NCI-H1048 (cell line): ENCODE data around the gene TGFBR3.
"Not testable (repeated sequence)": the region's sequence is repeated elsewhere in the genome, so short reads cannot be mapped to it uniquely, and the experiment has no call there.

Experiments
- DNase-seq: peaks from one replicate; lab custom pipeline; 2025; lab: John Stamatoyannopoulos, UW

Gene TGFBR3

DNA sequence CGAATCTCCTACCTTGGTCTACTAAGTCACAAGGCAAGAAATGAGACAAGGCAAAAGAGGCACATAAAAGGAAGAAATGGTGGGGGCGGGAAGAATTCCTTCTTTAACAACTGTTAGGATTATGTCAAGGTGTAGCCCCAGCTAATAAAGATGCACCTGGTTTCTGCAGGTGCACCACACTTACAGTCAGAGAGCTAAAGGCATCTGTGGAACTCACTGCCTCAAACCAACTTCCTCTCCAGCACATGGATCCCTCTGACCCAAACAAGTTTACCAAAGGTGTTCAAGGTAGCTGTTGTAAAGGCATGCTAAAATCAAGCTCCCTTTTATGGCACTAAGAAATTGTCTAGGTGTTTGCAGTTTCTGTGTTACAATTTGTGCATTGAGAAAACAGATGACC is 38.1 kb downstream of the TGFBR3 start:
- no peak for DNase-seq

DNA sequence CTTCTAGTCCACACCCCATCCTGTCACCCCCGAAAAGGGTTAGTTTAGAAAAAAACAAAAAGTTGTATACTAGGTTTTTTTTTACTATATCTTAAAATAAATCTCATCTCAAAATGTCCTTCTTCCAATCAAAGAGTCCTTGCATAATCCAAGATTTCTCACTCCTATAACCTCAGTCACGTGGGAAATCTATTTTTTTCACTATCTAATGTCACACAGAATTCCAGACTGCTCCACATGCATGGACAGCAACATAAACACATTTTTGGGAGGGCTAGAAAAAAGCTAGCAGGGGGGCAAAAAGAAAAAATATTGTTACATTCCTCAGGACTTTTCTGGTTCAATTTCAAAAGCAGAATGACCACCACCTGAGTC is 39.3 kb downstream of the TGFBR3 start:
- DNase-seq, result no peak

DNA sequence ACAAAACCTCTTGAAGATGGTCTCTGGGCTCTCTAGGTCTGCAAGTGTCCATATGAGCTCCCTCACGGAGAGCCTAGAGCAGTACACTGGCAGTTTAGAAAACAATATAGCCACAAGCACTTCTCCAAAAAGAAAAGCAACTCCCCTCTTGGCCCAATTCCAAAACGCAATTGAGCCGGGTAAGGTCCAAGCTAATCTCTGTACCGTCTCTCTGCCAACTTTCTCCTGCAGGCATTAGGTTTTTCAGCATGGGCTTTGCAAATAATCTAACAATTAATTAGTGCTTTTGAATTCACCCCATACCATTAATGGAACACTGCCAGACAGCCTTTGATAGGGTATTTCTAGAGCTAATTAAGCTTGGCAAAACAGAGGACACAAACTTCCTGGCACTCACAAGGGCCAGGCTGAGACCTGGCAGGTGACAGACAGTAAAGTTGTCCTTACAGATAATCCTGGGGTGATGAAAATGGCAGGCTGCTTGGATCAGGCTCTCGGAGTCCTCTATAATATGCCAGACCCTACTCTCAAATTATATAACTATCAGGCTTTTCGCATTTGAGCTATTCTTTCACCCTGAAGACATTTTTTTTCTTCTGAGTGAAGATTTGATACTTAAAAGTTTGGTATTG is 39.8 kb downstream of the TGFBR3 start:
- peak; percentile 35 for DNase-seq

DNA sequence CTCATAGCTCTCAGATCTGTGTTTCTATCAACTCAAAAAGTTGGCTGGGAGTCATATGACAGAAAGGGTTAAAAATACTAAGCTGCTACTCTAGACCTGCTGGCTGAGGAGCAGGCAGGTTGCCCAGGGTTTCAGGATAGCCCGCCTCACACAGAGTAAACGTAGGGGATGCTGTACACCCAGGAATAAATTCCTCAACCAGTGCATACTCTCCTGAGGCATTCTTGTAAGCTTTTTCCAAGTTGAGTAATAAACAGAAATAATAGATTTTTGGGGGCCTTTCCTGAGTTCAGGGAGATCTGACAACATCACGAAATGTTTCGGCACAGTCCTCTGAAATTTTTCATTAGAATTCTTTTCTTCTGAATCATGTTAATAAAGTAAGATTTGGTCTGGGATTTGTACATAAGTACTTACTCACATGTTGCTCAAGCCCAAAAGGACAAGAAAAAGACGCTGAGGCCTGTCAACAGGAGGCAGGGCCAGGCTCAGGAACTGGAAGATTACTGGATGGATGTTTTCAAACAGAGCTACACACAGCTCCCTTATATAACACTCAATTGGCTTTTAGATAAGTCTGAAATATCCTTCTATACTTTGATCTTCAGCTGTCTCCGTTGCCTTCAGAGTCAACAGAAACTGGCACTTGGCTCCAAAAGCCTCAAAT is 41.0 kb downstream of the TGFBR3 start:
- no peak for DNase-seq

DNA sequence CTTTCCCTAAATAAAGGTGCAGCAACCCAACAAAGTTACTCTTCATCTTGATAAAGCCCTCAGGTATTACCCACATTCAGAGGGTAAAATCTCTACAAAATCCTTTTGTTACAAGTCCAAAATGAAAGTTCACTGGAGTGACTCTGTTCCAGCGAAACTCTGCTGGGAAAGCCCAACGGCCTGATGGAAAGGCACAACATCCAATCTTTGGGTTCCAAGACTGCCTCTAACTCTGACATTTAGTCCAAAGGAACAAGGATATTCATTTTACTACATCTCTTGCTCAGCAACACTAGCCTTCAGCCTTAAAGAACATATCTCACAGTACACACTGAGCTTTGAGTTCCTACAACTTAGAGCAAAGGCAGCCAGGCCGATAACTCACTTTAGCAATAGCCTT is 42.1 kb downstream of the TGFBR3 start:
- no peak for DNase-seq

DNA sequence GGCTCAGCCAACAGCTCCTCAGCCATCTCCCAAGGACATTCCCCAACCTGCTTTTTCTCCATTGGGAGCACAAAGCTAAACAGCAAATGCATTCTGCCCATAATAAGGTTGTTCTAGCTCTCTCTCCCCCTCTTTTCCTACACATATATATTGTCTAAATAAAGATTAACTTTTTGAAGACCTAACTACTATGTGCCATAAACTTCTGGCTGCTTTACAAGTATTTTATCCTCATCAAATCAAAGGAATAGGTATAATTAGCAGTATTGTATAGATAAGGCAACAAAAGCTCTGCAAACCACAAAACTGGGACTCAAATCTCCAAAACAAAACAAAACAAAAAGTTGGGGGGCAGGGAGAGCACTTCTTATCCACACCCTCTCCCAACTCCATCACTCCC is 43.4 kb downstream of the TGFBR3 start:
- DNase-seq, result no peak

DNA sequence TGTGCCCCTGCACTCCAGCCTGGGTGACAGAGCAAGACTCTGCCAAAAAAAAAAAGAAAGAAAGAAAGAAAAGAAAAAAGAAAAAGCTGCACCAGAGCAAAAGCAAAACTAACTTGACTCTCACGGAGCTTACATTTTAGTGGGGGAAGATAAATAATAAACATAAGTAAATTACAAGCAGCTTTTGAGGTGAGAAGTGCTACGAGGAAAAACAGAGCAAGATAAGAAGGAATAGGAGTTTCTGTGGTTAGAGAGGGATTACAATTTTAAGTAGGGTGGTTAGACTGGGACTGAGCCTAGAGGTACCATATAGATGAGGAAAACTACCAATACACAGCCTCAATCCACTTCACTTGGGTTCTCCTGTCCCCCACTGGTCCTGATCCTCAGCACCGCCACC is 43.9 kb downstream of the TGFBR3 start:
- DNase-seq, result no peak

DNA sequence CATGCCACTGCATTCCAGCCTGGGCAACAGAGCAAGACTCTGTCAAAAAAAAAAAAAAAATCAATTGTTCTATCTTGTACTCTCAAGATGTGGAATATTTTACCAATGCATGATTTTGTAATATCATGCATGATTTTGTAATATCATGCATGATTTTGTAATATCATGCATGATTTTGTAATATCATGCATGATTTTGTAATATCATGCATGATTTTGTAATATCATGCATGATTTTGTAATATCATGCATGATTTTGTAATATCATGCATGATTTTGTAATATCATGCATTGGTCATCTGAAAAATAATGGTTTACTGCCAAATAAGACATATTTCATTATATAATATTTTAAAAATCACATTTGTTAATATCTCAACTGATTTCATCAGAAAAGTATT is 45.7 kb downstream of the TGFBR3 start:
- DNase-seq, result not testable (repeated sequence)

DNA sequence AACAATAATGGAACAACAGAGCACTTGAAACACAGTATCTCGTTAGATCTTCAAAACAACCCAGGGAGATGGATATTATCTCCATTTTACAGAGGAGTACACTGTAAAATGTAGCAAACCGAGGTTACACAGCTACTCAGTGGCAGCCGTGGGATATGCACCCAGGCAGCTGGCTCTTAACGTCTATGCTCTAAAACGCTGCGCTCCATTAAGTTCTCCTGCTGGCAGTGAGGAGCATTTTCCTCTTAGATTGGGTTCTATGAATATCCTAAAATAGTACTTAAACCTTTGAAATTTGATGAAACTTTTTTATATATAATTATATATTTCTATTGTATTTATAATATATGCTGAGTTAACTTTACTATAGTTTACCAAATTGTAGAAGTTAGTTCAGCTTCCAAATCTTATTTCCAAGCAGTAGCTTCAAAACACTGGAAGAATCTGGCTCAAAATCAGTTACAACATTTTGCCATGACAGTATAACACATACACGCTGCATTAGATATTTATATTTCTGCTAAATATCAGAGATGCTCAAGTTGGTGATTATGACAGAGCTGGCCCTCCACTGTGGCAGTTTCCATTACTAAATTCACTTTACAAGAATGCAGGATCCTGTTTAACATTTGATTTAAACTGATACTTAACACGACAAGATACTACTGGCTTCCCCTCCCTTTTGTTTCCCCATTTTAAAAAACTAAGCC is 49.5 kb downstream of the TGFBR3 start:
- no peak for DNase-seq

DNA sequence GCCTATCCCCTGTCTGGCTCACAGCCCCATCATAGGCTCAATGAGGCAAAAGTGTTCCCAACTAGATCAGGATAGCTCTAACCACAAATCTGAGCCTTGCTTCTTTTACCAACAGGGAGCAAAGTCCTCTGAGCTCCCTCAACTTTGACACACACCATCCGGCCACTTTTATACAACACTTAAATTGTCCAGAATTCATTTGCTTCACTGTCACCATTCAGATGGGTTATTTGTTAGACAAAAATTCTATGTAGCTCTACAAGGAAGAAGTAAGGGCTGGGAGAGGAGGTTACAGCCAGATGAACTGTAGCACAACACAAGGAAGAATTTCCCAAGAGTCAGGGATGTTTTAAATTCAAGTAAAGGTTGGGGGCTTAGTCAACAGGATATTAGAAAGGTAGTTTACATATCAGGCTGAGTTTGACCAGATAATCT is 50.8 kb downstream of the TGFBR3 start:
- DNase-seq, result no peak

DNA sequence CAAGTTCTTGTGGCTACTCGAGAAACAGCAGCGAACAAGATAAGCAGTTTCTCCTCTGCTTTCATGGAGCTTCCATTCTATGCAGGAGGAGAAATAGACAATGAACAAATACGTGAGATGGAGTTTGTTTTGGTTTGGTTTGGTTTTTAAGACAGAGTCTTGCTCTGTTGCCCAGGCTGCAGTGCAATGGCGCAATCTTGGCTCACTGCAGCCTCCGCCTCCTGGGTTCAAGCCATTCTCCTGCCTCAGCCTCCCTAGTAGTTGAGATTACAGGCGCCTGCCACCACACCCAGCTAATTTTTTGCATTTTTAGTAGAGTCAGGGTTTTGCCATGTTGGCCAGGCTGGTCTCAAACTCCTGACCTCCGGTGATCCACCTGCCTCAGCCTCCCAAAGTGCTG is 51.4 kb downstream of the TGFBR3 start:
- DNase-seq, result not testable (repeated sequence)

DNA sequence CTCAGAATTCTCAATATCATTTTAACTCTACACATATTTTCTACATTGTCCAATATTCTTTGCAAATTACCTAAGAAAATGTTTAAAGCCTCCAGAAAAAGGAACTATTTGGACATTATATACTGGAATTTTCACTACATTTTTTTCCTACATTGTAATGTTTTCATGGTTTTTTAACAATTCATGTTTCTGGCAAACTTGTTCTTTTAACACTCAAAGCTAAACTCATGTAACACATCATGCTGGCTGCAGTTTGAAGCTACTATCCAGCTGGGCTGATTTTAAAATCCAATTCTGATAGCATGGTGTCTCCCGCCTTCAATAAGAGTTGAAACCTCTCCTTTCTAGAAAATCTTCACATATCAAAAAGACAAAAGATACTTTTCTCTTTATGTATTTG is 52.0 kb downstream of the TGFBR3 start:
- no peak for DNase-seq

DNA sequence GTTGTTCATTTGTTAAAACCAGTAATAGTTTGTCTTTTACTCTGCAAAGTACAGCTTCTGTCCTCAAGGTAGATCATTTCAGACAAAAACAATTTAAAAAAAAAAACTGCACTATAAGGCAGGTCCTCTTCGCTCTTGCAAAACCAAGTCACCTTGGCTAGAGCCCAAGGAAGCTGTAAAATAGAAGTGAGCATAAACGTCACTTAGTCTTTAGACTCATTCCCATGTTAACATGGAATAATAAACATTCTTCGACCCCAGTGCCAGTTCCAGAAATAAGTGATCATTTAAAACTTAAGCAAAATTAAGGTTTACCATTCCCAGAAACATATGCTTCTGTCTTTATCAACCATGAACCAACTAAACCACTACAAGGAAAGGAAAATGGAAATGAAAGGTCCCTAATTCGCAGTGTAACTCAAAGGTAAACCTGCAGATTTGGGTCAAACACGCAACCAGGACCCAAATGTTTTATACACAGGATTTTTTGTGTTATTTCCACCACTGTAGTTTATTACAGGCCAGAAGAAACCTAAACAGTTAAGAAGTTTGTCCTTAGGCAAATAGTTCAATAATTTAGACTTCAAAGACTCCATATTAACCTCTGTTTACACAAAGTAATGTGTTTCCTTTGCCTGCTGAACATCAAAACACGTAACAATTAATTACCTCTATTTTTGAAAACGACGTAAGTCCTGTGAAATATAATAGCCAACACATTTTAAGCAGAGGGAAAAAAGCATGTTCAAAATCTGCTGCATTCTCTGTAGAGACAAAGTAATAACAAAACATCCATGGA is 54.6 kb downstream of the TGFBR3 start:
- DNase-seq, result no peak

DNA sequence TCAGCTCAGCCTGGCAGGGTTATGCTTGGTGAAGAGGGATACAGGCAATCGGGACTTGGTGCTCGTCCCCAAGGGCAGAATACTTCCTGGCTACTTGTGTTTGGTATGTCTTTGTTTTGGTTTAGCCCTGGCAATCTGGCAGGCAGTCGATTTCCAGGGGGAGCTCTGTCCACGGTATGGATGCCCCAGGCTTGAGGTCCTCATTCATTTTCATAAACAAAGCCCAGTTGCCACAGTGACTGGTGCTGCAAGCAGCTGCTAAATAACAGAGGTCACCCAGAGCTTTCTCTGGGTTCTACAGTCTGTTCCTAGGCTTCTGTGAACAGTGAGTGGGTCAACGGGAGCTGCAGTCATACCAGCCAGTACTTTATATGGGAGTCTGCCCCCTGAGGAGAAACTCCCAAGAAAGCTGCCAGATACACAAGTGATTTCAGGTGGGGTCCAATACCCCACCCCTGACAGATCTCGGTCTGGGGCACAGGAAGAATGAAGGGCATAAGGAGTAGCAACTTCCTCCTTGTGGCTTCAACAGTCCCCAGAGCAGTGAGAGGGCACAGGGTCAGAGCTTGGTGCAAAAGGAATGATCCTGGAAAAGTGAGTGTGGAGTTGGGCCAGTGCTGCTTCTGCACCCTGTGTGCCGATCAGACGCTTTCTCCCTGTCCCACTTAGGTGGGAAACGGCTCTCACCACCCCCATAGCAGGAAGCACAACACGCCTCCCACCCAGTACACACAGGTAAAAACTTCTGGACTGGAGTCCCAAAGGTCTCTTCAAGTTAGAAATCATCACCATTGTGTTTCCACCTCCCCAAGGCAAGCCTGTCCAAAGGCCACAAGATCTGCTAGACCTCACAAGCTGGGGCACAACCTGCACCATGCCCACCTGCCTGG is 55.5 kb downstream of the TGFBR3 start:
- DNase-seq, result no peak

DNA sequence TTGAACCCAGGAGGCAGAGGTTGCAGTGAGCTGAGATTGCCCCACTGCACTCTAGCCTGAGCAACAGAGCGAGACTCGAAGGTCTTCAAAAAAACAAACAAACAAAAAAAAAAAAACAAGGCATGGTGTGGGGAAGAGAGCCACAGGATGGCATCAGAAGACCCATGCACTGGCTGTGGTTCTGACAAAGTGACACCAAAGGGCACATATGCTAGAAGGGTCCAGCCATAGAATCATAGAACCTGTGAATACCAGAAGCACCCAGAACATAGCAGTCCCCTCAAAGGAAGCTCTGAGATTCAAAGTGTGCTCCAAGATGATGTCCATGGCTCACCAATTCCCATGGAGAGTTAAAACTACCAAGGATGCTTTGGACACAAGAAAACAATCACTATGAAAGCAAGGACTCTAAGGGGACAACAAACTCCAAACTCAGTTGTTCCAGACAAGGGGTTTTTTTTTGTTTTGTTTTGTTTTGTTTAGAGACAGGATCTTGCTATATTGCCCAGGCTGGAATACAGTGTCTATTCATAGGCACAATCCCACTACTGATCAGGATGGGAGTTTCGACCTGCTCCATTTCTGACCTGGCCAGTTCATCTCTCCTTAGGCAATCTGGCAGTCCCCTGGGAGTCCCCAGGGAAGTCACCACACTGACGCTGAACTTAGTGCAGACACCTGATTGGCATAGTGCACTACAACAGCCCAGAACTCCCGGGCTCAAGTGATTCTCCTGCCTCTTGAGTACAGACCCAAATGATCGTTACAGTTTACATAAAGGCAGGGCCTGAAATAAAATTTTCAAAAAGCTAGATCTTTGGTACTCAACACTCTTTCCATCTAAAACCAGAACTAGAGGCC is 56.4 kb downstream of the TGFBR3 start:
- no peak for DNase-seq

DNA sequence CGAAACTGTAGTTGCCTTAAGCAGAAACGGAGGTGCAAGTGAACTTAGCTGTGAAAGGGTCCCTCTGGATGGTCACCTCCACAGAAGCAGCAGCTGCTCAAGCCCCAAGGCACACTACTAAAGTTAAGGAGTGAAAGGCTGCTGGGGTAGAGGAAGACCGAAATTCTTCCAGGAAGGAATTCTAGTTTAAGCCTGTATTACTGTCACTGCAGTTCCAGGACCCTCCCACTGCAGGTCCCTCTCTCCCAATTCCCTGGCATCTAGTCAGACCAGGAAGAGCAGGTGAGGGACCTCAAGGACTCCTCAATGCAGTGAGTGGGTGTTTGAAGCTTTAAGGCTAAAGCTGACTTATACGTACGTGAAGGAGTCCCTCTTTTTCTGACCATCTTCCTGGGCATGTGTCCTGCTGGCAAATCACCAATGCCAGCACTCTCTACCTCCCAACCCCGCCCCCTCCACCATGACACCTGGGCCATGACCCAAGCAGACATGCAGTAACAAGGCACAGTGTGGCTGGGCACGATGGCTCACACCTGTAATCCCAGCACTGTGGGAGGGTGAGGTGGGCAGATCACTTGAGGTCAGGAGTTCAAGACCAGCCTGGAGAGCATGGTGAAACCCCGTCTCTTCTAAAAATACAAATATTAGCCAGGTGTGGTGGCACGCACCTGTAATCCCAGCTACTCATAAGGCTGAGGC is 57.2 kb downstream of the TGFBR3 start:
- DNase-seq, result no peak

DNA sequence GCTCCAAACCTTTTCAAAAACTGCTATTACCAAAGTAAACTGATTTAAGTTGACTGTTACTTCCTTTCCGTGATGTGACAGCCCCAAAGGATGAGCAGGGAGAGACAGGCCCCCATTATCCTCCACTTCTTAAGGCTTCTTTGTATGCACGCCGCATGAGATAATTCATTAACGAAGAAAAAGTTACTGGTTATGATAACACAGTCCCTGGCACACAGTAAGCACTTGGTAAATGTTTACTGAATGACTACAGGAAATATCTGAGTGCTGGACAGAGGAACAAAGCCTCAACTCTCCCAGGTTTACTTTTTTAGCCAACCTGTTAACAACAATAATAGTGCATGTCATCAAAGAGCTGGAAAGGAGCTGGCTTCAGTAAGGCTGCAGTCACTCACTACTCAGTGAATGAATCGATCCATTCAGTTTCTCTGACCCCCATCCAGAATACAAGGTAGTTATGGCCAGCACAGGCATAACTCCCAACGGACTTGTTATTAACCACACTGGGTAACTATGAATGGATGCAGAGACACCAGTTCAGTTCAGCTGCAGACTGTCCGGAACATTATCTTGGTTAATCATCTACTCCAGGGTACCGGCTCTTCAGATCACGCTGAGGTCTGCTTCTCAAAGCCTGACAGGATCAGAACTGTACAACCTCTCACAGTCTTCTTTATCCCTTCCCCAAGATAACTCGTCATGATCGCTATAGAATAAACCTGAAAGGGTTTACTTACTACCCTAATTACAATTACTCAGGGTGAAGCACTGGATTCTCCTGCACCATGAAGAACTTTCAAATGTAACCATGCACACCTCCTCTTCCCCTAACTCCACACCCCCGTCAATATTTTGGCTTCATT is 58.3 kb downstream of the TGFBR3 start:
- no peak for DNase-seq

DNA sequence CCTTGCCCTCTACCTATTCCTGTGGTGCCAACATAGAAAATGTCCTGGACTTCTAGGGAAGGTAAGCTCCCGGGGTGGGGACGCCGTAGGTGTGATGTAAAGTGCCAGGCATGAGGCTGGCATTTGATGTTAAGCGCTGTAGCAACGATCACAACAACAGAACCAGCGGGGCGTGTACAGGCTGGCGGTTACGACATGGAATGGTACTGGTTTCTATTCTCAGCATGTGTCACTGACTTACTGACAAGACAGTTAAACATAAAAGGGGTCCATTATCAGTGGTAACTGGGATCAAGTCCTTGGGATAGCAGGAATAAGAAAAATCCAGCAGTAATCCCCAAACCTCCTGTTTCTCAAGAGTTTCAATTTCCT is 58.9 kb downstream of the TGFBR3 start:
- no peak for DNase-seq

DNA sequence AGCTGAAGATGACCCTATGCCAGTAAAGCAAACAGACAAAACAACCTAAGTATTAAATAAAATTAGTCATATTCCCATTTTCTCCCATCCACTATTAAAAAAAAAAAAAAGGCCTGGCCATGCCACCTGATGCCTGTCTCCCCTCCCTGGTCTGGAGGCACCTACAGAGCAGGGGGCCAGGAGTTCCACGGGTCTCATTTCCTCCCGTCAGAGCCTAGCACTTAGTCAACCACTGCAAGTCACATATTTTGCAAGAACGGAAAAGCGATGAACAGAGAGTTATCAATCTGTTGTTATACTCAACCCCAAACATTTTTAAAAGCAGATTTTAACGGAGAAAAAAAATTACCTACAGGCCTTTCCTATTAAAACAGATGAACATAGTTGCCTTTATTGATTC is 59.3 kb downstream of the TGFBR3 start:
- no peak for DNase-seq
